WTC11 (cell line): ENCODE results near the gene LCTL. TPM values are rescaled to one million over a fixed set of nuclear protein-coding genes. Genes with fewer than 3 reads are reported as not detected.

Experiments used
- ATAC-seq: fragments of 200-7000 bp; cut with Tn5 transposase; 2 replicates; pipeline ENCODE4 v1.10.0; 2021; ENCODE audit warnings: mild to moderate bottlenecking, moderate library complexity
- CTCF ChIA-PET: fragments of 300-600 bp; sonication (Branson Sonifier 250); formaldehyde crosslinking; loops from one replicate; lab custom pipeline; 2021; ENCODE audit warnings: antibody characterized with exemption; lab: Charles Lee
- POLR2A ChIA-PET: fragments of 350-600 bp; sonication (Branson Sonifier 250); formaldehyde crosslinking; loops from one replicate; lab custom pipeline; 2021; ENCODE audit warnings: antibody characterized with exemption; lab: Charles Lee
- DNase-seq: peaks from one replicate; pipeline ENCODE4 v3.0.0; 2021; ENCODE audit warnings: low spot score
- H3K27ac Mint-ChIP-seq: 2 replicates; pipeline ENCODE4 v1.8.0; 2021; ENCODE audit warnings: mixed read lengths
- H3K27me3 Mint-ChIP-seq: 2 replicates; pipeline ENCODE4 v1.8.0; 2021; ENCODE audit warnings: low read depth, mild to moderate bottlenecking, moderate library complexity, mixed read lengths
- H3K36me3 Mint-ChIP-seq: 2 replicates; pipeline ENCODE4 v1.8.0; 2021; ENCODE audit warnings: mixed read lengths
- H3K4me1 Mint-ChIP-seq: 2 replicates; pipeline ENCODE4 v1.8.0; 2022; ENCODE audit warnings: mixed read lengths
- H3K4me3 Mint-ChIP-seq: 2 replicates; pipeline ENCODE4 v1.8.0; 2021; ENCODE audit warnings: mild to moderate bottlenecking, moderate library complexity, mixed read lengths
- H3K9me3 Mint-ChIP-seq: 2 replicates; pipeline ENCODE4 v1.8.0; 2021; ENCODE audit warnings: mixed read lengths
- CBFB ChIP-seq: sonication (generic); formaldehyde crosslinking; IDR thresholded peaks from 2 replicates; pipeline ENCODE4 v1.8.1; 2022; ENCODE audit warnings: mild to moderate bottlenecking, low read depth, missing genetic modification reagents
- CREB1 ChIP-seq: sonication (generic); formaldehyde crosslinking; IDR thresholded peaks from 2 replicates; pipeline ENCODE4 v1.8.0; 2023; ENCODE audit warnings: mild to moderate bottlenecking, missing genetic modification reagents
- CREM ChIP-seq: sonication (generic); formaldehyde crosslinking; IDR thresholded peaks from 2 replicates; pipeline ENCODE4 v1.8.1; 2022; ENCODE audit warnings: mild to moderate bottlenecking, missing genetic modification reagents, moderate library complexity
- ESRRA ChIP-seq: sonication (generic); formaldehyde crosslinking; IDR thresholded peaks from 2 replicates; pipeline ENCODE4 v1.8.1; 2022; ENCODE audit warnings: mild to moderate bottlenecking, missing genetic modification reagents, borderline replicate concordance
- FOXP1 ChIP-seq: sonication (generic); formaldehyde crosslinking; IDR thresholded peaks from 2 replicates; pipeline ENCODE4 v1.8.0; 2022; ENCODE audit warnings: missing genetic modification reagents, mild to moderate bottlenecking, moderate library complexity, borderline replicate concordance
- HMGA2 ChIP-seq: fragments of 250-450 bp; sonication (Bioruptor Pico); IDR thresholded peaks from 2 replicates; pipeline ENCODE4 v1.4.0; 2021; ENCODE audit warnings: mild to moderate bottlenecking, moderate library complexity
- JAZF1 ChIP-seq: fragments of 250-450 bp; sonication (Bioruptor Pico); IDR thresholded peaks from 2 replicates; pipeline ENCODE4 v1.9.0; 2021; ENCODE audit warnings: moderate library complexity, mild to moderate bottlenecking, inconsistent platforms
- NFATC4 ChIP-seq: fragments of 250-450 bp; sonication (Bioruptor Pico); IDR thresholded peaks from 2 replicates; pipeline ENCODE4 v1.9.0; 2021; ENCODE audit warnings: mild to moderate bottlenecking
- NFYB ChIP-seq: sonication (generic); formaldehyde crosslinking; conservative IDR thresholded peaks from 2 replicates; pipeline ENCODE4 v1.8.0; 2022; ENCODE audit warnings: low read depth, missing genetic modification reagents
- SMAD3 ChIP-seq: sonication (generic); formaldehyde crosslinking; IDR thresholded peaks from 2 replicates; pipeline ENCODE4 v1.8.0; 2022; ENCODE audit warnings: missing genetic modification reagents, mild to moderate bottlenecking, borderline replicate concordance
- TEAD1 ChIP-seq: sonication (generic); formaldehyde crosslinking; IDR thresholded peaks from 2 replicates; pipeline ENCODE4 v1.8.0; 2022; ENCODE audit warnings: mild to moderate bottlenecking, missing genetic modification reagents
- ZNF121 ChIP-seq: sonication (generic); formaldehyde crosslinking; IDR thresholded peaks from 2 replicates; pipeline ENCODE4 v1.8.0; 2023; ENCODE audit warnings: missing genetic modification reagents
- ZNF671 ChIP-seq: fragments of 250-450 bp; sonication (Bioruptor Pico); IDR thresholded peaks from 2 replicates; pipeline ENCODE4 v1.8.0; 2021; ENCODE audit warnings: mild to moderate bottlenecking
- total RNA-seq: library from RNA; stranded (reverse); gene quantifications from 3 replicates; pipeline ENCODE4 v1.2.3, GENCODE V29; 2021
- TF ChIP-seq, protein P1 (sequence below): fragments of 250-450 bp; sonication (Bioruptor Pico); IDR thresholded peaks from 2 replicates; pipeline ENCODE4 v2.1.2; 2022; ENCODE audit warnings: mild to moderate bottlenecking, moderate library complexity
- TF ChIP-seq, protein P2 (sequence below): sonication (generic); formaldehyde crosslinking; IDR thresholded peaks from 2 replicates; pipeline ENCODE4 v1.8.0; 2023; ENCODE audit warnings: mild to moderate bottlenecking, missing genetic modification reagents
- TF ChIP-seq, protein P3 (sequence below): sonication (generic); formaldehyde crosslinking; IDR thresholded peaks from 2 replicates; pipeline ENCODE4 v1.8.1; 2022; ENCODE audit warnings: mild to moderate bottlenecking, moderate library complexity, missing genetic modification reagents
- TF ChIP-seq, protein P4 (sequence below): fragments of 250-450 bp; sonication (Bioruptor Pico); IDR thresholded peaks from 2 replicates; pipeline ENCODE4 v1.8.0; 2021; ENCODE audit warnings: mild to moderate bottlenecking
- TF ChIP-seq, protein P5 (sequence below): sonication (generic); formaldehyde crosslinking; IDR thresholded peaks from 2 replicates; pipeline ENCODE4 v1.8.0; 2022; ENCODE audit warnings: mild to moderate bottlenecking, missing genetic modification reagents
- TF ChIP-seq, protein P6 (sequence below): sonication (generic); formaldehyde crosslinking; IDR thresholded peaks from 2 replicates; pipeline ENCODE4 v1.8.1; 2023; ENCODE audit warnings: mild to moderate bottlenecking, missing genetic modification reagents, moderate library complexity

LCTL gene
- total RNA-seq, 1 experiment from 2014 or later, result 2.2 TPM

DNA sequence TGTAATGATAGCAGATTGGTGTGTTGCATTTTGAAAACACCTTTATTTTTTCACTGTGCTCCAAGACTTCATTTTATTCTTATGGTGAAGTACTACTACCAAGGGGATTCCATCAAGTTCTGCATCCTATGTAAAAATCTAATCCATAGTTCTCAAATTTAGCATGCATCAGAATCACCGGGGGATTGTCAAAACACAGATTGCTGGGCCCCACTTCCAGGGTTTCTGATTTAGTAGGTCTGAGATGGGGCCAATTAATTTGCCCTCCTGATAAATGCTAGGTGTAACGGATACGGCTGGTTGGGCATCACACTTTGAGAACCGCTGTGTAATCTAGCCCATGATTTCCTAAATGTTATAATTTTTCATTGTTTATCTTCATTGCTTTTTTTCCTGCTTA lies 60.0 kb downstream of the LCTL start (continued):
- TF ChIP-seq ZNF121 (CRISPR knock-in tag) (no peak), SMAD3 (CRISPR knock-in tag) (no peak), ESRRA (no peak), JAZF1 (no peak), ZNF671 (no peak), CREB1 (CRISPR knock-in tag) (no peak)
- TF ChIP-seq, protein P1, sequence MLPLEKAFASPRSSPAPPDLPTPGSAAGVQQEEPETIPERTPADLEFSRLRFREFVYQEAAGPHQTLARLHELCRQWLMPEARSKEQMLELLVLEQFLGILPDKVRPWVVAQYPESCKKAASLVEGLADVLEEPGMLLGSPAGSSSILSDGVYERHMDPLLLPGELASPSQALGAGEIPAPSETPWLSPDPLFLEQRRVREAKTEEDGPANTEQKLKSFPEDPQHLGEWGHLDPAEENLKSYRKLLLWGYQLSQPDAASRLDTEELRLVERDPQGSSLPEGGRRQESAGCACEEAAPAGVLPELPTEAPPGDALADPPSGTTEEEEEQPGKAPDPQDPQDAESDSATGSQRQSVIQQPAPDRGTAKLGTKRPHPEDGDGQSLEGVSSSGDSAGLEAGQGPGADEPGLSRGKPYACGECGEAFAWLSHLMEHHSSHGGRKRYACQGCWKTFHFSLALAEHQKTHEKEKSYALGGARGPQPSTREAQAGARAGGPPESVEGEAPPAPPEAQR (CRISPR knock-in tag), result no peak
- TF ChIP-seq, protein P2, sequence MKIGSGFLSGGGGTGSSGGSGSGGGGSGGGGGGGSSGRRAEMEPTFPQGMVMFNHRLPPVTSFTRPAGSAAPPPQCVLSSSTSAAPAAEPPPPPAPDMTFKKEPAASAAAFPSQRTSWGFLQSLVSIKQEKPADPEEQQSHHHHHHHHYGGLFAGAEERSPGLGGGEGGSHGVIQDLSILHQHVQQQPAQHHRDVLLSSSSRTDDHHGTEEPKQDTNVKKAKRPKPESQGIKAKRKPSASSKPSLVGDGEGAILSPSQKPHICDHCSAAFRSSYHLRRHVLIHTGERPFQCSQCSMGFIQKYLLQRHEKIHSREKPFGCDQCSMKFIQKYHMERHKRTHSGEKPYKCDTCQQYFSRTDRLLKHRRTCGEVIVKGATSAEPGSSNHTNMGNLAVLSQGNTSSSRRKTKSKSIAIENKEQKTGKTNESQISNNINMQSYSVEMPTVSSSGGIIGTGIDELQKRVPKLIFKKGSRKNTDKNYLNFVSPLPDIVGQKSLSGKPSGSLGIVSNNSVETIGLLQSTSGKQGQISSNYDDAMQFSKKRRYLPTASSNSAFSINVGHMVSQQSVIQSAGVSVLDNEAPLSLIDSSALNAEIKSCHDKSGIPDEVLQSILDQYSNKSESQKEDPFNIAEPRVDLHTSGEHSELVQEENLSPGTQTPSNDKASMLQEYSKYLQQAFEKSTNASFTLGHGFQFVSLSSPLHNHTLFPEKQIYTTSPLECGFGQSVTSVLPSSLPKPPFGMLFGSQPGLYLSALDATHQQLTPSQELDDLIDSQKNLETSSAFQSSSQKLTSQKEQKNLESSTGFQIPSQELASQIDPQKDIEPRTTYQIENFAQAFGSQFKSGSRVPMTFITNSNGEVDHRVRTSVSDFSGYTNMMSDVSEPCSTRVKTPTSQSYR (CRISPR knock-in tag), result no peak

DNA sequence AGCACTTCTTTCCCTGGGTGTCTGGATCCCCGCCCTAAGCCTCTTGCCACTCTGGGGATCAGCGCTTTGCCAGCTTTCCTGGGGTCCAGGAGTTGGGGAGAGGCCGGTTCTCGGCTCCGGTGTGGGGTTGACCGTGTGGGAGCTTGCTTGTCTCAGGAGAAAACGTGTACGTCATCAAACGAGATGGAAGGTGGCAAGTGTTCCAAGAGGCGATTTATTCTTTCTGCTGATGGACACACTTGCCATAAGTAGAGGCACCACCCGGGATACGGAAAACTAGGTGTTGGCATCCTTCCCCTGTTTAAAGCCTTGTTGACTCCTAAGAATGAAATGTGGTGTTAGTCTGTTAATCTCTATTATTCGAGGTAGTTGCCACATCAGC lies 60.4 kb downstream of the LCTL start:
- CTCF ChIA-PET, result interaction anchor here (0.7 to 1.0 kb wide), 4 partner anchors 7 to 119 kb away, joined by 3 read pairs; partner anchors contain the start of genes MAP2K1 and SNAPC5
- ATAC-seq, result peak; percentile 38

DNA sequence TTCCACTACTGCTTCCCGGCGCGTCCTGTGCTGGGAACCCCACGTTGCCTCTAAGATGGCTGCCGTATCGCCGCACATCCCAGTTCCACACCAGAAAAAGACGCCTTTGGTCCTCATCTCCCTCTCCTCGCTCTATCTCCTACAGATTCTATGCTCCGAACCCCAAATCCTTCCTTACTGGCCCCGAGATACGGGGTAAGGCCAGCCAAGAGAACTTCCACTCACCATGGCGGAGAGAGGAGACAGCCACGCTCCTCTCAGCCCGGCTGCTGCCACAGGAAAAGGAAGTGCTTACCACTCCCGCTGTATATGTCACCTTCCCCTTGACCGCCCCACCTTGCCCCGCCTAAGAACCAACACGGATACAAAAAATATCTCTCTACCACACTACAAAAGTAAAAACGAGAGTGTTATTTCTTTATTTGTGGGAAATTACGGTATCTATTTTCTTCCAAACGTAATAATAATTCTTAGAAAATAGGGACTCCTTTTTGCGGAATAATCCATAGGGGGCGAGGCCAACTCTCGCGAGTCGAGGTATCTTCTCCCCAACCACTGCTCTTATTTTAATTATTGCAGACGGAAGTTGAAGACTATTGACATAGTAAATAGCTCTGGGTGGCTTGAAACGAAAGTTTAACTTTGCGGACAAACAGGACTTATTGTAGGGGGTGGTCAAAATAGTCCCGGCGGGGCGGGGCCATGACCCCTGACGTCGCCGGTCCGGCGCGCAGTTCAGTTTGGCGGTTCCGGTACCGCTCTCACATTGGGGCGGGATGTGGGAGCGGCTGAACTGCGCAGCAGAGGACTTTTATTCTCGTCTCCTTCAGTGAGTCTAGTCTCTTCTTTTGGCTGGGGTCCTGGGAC lies 61.0 kb downstream of the LCTL start, which contains the start of the genes RPL4 and ZWILCH:
TSS of gene RPL4 (minus strand) at position 293 of the 867 bp plus-strand sequence. CDS start at position 228, 65 bp downstream.
TSS of gene ZWILCH (plus strand) at position 764 of the 867 bp plus-strand sequence. CDS start at position 777, 13 bp downstream.
- Mint-ChIP-seq H3K4me1 (peaks cover 36% of the 10 kb centered on the region), H3K36me3 (peaks cover 53% of the 10 kb centered on the region), H3K4me3 (peak within 1 kb of the TSS; percentile 100), H3K9me3 (no peaks in the 10 kb centered on the region), H3K27me3 (no peaks in the 10 kb centered on the region), H3K27ac (peak within 1 kb of the TSS; percentile 99)
- ATAC-seq, result peak; percentile 80
- POLR2A ChIA-PET, result interaction anchor here (1.2 kb wide), 1 partner anchor 117 kb away, joined by 4 read pairs; no protein-coding TSS in a partner anchor
- DNase-seq, result peak; percentile 69
- CTCF ChIA-PET, result interaction anchor here (0.7 to 1.0 kb wide), 3 partner anchors 8 to 118 kb away, joined by 3 read pairs; partner anchors contain the start of gene MAP2K1
- no peak for TF ChIP-seq FOXP1 (CRISPR knock-in tag)
- TF ChIP-seq TEAD1 (CRISPR knock-in tag), result peak; percentile 88
- TF ChIP-seq, protein P3, sequence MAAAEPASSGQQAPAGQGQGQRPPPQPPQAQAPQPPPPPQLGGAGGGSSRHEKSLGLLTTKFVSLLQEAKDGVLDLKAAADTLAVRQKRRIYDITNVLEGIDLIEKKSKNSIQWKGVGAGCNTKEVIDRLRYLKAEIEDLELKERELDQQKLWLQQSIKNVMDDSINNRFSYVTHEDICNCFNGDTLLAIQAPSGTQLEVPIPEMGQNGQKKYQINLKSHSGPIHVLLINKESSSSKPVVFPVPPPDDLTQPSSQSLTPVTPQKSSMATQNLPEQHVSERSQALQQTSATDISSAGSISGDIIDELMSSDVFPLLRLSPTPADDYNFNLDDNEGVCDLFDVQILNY, result 0 out of 2 replicates have a peak, but pooled peaks have one; percentile 36
- TF ChIP-seq, protein P4, sequence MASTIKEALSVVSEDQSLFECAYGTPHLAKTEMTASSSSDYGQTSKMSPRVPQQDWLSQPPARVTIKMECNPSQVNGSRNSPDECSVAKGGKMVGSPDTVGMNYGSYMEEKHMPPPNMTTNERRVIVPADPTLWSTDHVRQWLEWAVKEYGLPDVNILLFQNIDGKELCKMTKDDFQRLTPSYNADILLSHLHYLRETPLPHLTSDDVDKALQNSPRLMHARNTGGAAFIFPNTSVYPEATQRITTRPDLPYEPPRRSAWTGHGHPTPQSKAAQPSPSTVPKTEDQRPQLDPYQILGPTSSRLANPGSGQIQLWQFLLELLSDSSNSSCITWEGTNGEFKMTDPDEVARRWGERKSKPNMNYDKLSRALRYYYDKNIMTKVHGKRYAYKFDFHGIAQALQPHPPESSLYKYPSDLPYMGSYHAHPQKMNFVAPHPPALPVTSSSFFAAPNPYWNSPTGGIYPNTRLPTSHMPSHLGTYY (CRISPR knock-in tag), result no peak
- no peak for TF ChIP-seq CBFB (CRISPR knock-in tag)

More for the DNA sequence above, 60.4 kb downstream of the LCTL start:
- DNase-seq, result no peak
- H3K27me3 Mint-ChIP-seq, result no peaks in the 10 kb centered on the region
- peak overlapping the region; percentile 100 for H3K4me3 Mint-ChIP-seq
- POLR2A ChIA-PET, result interaction anchor here (1.2 kb wide), 1 partner anchor 118 kb away, joined by 4 read pairs; no protein-coding TSS in a partner anchor
- peaks cover 47% of the 10 kb centered on the region for H3K36me3 Mint-ChIP-seq
- no peaks in the 10 kb centered on the region for H3K9me3 Mint-ChIP-seq
- TF ChIP-seq, protein P1 (CRISPR knock-in tag), result no peak
- TF ChIP-seq, protein P5, sequence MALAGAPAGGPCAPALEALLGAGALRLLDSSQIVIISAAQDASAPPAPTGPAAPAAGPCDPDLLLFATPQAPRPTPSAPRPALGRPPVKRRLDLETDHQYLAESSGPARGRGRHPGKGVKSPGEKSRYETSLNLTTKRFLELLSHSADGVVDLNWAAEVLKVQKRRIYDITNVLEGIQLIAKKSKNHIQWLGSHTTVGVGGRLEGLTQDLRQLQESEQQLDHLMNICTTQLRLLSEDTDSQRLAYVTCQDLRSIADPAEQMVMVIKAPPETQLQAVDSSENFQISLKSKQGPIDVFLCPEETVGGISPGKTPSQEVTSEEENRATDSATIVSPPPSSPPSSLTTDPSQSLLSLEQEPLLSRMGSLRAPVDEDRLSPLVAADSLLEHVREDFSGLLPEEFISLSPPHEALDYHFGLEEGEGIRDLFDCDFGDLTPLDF, result no peak
- TF ChIP-seq NFYB (CRISPR knock-in tag) (no peak), CREM (CRISPR knock-in tag) (no peak), NFATC4 (CRISPR knock-in tag) (no peak), HMGA2 (no peak)
- TF ChIP-seq, protein P6, sequence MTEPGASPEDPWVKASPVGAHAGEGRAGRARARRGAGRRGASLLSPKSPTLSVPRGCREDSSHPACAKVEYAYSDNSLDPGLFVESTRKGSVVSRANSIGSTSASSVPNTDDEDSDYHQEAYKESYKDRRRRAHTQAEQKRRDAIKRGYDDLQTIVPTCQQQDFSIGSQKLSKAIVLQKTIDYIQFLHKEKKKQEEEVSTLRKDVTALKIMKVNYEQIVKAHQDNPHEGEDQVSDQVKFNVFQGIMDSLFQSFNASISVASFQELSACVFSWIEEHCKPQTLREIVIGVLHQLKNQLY, result no peak
- TF ChIP-seq, all 79 proteins: peak for 0
- H3K27ac Mint-ChIP-seq, result peak overlapping the region; percentile 99
- H3K4me1 Mint-ChIP-seq, result peaks cover 36% of the 10 kb centered on the region
